Smooth muscle cell (in vitro differentiated cells): ENCODE measurements around the gene LRRC41. TPM values are rescaled to one million over a fixed set of nuclear protein-coding genes. Genes with fewer than 3 reads are reported as not detected.

Experiments used
- DNase-seq: peaks from one replicate; lab custom pipeline; 2025; ENCODE audit not compliant: unreplicated experiment; lab: John Stamatoyannopoulos, UW
- H2AFZ ChIP-seq: fragments of 200-600 bp; sonication (generic); 2 replicates; pipeline ENCODE4 v1.6.0; 2016; ENCODE audit warnings: antibody characterized with exemption, low read depth, mild to moderate bottlenecking
- H3F3A ChIP-seq: fragments of 200-600 bp; sonication (generic); 2 replicates; pipeline ENCODE4 v1.6.0; 2017; ENCODE audit warnings: antibody characterized with exemption, low read depth
- H3K27ac ChIP-seq: fragments of 200-600 bp; sonication (generic); 2 replicates; pipeline ENCODE4 v1.5.1; 2016; ENCODE audit warnings: low read depth, mild to moderate bottlenecking
- H3K27me3 ChIP-seq: fragments of 200-600 bp; sonication (generic); 2 replicates; pipeline ENCODE4 v1.6.1; 2016; ENCODE audit warnings: low read depth, mild to moderate bottlenecking
- H3K36me3 ChIP-seq: fragments of 200-600 bp; sonication (generic); 2 replicates; pipeline ENCODE4 v1.5.1; 2016; ENCODE audit warnings: low read depth
- H3K4me1 ChIP-seq: fragments of 200-600 bp; sonication (generic); 2 replicates; pipeline ENCODE4 v1.5.1; 2016; ENCODE audit warnings: low read depth
- H3K4me2 ChIP-seq: fragments of 200-600 bp; sonication (generic); 2 replicates; pipeline ENCODE4 v1.6.0; 2016; ENCODE audit warnings: mild to moderate bottlenecking
- H3K4me3 ChIP-seq: fragments of 200-600 bp; sonication (generic); 2 replicates; pipeline ENCODE4 v1.5.1; 2016; ENCODE audit warnings: mild to moderate bottlenecking
- H3K79me2 ChIP-seq: fragments of 200-600 bp; sonication (generic); 2 replicates; pipeline ENCODE4 v1.6.0; 2016; ENCODE audit warnings: low read depth, mild to moderate bottlenecking
- H3K9ac ChIP-seq: fragments of 200-600 bp; sonication (generic); 2 replicates; pipeline ENCODE4 v1.6.0; 2016; ENCODE audit warnings: low read depth
- H3K9me3 ChIP-seq: fragments of 200-600 bp; sonication (generic); replicated peaks from 2 replicates; pipeline ENCODE4 v1.5.1; 2016; ENCODE audit warnings: low read depth
- H4K20me1 ChIP-seq: fragments of 200-600 bp; sonication (generic); 2 replicates; pipeline ENCODE4 v1.6.0; 2016; ENCODE audit warnings: low read depth
- WGBS: methylation state at CpG from one replicate; pipeline ENCODE4 v1.1.7; 2016; ENCODE audit warnings: low lambda C conversion rate; 5-methylcytosine and 5-hydroxymethylcytosine counted together
- polyA plus RNA-seq: library from polyadenylated mRNA; unstranded; fragments of >200 nt; fragmentation: Nextera tagmentation; extraction: Ambion mirVana; gene quantifications from 2 replicates; pipeline ENCODE4 v1.2.1, GENCODE V29; 2016
- total RNA-seq: library from RNA; depleted of rRNA; stranded (reverse); fragments of >200 nt; gene quantifications from 2 replicates; pipeline ENCODE4 v1.2.3, GENCODE V29; 2014
- TF ChIP-seq, protein P1 (sequence below): fragments of 200-600 bp; sonication (generic); IDR thresholded peaks from 2 replicates; pipeline ENCODE4 v1.5.1; 2017; ENCODE audit warnings: borderline replicate concordance, mild to moderate bottlenecking, antibody characterized with exemption; ENCODE audit not compliant: insufficient read depth, poor library complexity, severe bottlenecking

LRRC41 gene
- total and polyA plus RNA-seq, 2 experiments from 2014 or later = 105 to 118 TPM

DNA sequence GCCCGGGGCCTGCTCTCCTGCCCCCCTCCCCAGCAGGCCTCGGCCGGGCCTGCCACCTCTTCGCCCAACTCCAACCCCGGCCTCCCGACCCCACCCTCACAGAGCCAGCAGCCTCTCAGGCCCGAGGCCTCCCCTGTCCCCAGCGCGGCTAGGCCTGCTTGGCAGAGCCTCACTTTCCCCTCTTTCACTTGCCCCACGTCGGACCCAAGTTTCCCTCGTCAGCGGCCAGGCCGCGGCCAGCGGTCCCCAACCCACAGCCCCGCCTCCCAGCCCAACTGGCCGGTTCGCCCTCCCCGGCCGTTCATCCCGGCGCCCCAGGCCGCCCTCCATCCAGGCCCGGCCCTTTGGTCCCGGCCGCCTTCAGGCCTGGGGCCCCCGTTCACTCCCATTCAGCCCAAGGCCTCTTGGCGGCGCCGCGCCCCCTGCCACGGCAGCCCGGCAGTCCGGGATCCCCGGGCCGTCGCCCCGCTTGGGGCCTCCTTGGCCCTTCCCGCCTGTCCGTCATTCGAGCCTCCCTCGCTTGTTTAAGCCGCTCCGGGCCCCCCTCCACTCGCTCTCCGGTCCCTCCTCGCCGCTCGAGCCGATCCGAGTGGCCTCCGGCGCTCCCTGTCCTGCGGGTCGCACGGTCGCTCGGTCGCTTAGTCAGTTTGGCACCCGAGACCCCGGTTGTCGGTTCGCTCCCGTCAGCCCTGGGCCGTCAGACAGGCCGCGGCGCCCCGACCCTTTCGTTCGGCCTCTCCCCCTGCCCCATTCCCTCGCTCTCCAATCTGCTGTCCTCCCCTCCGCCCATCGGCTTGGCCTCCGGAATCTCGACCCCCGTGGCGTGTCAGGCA lies 1.4 kb downstream of the LRRC41 start:
- WGBS = 2% methylated on average over 54 of the region's 79 CpGs
- Histone ChIP-seq H4K20me1 (peaks cover 73% of the 10 kb centered on the region), H3F3A (peaks cover 9% of the 10 kb centered on the region), H3K36me3 (no peaks in the 10 kb centered on the region), H3K9ac (peak overlapping the region; percentile 99), H3K4me2 (peak overlapping the region; percentile 96), H3K4me1 (peaks cover 23% of the 10 kb centered on the region), H3K79me2 (peaks cover 93% of the 10 kb centered on the region), H2AFZ (peak overlapping the region; percentile 44), H3K27ac (peak overlapping the region; percentile 89), H3K9me3 (no peaks in the 10 kb centered on the region), H3K27me3 (no peaks in the 10 kb centered on the region), H3K4me3 (peak overlapping the region; percentile 79)
- TF ChIP-seq, protein P1, sequence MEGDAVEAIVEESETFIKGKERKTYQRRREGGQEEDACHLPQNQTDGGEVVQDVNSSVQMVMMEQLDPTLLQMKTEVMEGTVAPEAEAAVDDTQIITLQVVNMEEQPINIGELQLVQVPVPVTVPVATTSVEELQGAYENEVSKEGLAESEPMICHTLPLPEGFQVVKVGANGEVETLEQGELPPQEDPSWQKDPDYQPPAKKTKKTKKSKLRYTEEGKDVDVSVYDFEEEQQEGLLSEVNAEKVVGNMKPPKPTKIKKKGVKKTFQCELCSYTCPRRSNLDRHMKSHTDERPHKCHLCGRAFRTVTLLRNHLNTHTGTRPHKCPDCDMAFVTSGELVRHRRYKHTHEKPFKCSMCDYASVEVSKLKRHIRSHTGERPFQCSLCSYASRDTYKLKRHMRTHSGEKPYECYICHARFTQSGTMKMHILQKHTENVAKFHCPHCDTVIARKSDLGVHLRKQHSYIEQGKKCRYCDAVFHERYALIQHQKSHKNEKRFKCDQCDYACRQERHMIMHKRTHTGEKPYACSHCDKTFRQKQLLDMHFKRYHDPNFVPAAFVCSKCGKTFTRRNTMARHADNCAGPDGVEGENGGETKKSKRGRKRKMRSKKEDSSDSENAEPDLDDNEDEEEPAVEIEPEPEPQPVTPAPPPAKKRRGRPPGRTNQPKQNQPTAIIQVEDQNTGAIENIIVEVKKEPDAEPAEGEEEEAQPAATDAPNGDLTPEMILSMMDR = no peak
- peak; percentile 44 for DNase-seq

DNA sequence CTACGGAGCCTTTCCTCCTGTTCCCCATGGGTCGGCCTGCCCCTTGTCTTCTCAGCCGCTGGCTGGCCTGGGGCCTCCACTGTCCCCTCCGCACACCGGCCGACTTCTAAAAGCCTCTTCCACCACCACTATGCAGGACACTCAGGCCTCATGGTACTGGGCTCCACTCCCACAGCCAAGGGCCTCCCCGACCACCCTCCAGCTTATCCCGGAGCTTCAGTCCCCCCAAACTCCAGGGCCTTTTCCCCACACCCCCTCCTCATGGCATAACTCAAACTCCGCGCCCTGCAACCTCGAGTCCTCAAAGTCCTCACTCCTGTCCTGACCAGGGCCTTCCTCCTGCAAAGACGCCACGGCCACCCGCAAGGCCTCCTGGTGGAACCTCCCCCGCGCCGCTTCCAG lies 2.0 kb downstream of the LRRC41 start:
- Histone ChIP-seq H2AFZ (no peak overlapping the region), H3K27ac (peak overlapping the region; percentile 89), H3K9me3 (no peaks in the 10 kb centered on the region), H4K20me1 (peaks cover 73% of the 10 kb centered on the region), H3K9ac (peak overlapping the region; percentile 99), H3F3A (peaks cover 9% of the 10 kb centered on the region), H3K36me3 (peaks cover under 1% of the 10 kb centered on the region), H3K4me2 (peak overlapping the region; percentile 96), H3K27me3 (no peaks in the 10 kb centered on the region), H3K4me1 (peaks cover 23% of the 10 kb centered on the region), H3K79me2 (peaks cover 91% of the 10 kb centered on the region), H3K4me3 (peak overlapping the region; percentile 79)
- WGBS = 22% methylated on average over 9 of the region's 17 CpGs
- no peak for DNase-seq
- TF ChIP-seq, protein P1 = no peak

DNA sequence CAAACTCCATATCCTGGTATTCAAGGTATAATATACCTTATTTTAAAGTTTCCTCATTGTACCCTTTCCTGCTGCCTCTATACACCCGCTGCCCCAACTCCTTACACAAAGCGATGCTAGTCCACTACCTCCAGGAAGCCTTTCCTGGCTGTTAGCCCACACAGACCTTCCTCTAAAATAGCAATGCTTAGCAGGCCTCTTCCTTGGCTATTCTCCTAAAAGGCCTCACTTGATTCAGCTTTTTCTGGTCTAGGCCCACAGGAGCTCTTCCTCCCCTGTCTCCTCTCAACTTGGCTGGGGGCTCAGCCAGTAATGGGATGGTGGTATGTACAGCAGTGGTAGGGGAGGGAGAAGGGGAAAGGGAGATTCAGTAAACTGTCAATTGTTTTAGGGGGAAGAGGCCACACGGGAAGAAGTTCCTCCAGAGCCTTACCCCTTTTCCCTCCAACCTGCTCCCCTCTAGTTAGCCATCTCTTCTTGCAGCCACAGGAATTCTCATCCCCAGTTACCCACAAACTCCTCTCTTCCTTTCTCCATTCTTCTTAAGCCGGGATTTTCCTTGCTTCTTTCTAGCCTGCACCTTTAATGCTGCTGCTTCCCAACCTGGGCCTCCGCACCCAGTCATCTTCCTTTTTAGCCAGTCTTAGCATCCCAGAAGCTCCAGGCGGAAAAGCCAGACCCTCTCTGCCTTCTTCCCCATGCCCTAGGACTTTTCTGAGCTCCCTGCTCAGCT lies 2.6 kb downstream of the LRRC41 start:
- Histone ChIP-seq H2AFZ (no peak overlapping the region), H4K20me1 (peaks cover 73% of the 10 kb centered on the region), H3K4me2 (peak overlapping the region; percentile 96), H3K4me3 (peak overlapping the region; percentile 79), H3K27ac (peak overlapping the region; percentile 89), H3K9me3 (no peaks in the 10 kb centered on the region), H3K79me2 (peaks cover 87% of the 10 kb centered on the region), H3K9ac (peak overlapping the region; percentile 99), H3F3A (peaks cover 9% of the 10 kb centered on the region), H3K27me3 (no peaks in the 10 kb centered on the region), H3K4me1 (peaks cover 23% of the 10 kb centered on the region), H3K36me3 (peaks cover 2% of the 10 kb centered on the region)
- no peak for DNase-seq
- WGBS = 57% methylated on average over 6 of the region's 6 CpGs
- TF ChIP-seq, protein P1 = no peak
